Fibroblast of the conjunctiva (primary cell): ENCODE data around the gene HRC.

Experiments used
- DNase-seq: peaks from one replicate; pipeline ENCODE4 v3.0.0-alpha.2; 2010; ENCODE audit warnings: low read depth

The HRC gene

GRCh38 chr19:49160450-49161189, 5.4 kb upstream of the HRC start:
- DNase-seq = no peak

GRCh38 chr19:49157445-49158224, 2.4 kb upstream of the HRC start, which contains the start of gene TRPM4:
TSS of gene TRPM4 (plus strand) at chr19:49157792. CDS start at chr19:49157867, 75 bp downstream.
- peak; percentile 47 for DNase-seq

- DNase-seq = no peak
Measured at GRCh38 chr19:49155820-49156346, 687 bp upstream of the HRC start.

DNA sequence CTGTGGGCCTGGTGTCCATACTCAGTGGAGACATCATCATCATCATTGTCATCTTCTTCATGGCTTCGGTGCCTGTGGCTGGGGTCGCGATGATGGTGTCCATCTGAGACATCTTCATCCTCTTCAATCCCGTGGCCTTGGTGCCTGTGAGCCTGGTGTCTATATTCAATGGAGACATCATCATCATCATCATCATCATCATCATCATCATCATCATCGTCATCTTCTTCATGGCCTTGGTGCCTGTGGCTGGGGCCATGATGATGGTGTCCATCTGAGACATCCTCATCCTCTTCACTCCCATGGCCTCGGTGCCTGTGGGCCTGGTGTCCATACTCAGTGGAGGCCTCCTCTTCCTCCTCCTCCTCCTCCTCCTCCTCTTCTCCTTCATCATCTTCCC, 917 bp downstream of the HRC start:
- no peak for DNase-seq

DNA sequence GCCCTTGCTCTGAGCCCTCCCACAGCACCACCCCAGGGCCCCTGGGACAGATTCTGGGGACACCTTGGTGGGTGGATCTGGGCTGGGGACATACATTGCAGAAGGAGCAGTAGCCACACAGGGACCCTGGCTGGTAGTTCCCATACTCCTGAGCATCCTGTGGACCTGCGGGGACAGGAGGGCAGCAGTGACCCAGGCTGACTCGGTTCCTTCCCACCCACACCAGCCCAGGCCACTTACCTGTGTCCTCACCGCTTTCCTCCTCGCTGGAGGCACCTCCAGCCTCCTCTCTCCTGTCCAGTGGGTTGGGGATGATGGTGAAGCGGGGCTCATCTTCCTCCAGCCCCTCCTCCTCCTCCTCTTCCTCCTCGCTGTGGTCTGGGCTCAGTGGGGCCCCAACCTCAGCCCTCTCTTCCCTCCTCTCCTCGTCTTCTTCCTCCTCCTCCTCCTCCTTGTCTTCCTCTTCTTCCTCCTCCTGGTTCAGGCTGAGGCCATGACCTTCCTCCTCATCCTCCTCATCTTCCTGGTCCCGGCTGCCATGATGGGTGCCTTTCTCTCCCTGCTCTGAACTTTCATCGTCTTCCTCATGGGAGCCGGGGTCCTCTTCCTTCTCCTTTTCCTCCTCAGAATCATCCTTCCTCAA, 1.9 kb downstream of the HRC start:
- no peak for DNase-seq

DNA sequence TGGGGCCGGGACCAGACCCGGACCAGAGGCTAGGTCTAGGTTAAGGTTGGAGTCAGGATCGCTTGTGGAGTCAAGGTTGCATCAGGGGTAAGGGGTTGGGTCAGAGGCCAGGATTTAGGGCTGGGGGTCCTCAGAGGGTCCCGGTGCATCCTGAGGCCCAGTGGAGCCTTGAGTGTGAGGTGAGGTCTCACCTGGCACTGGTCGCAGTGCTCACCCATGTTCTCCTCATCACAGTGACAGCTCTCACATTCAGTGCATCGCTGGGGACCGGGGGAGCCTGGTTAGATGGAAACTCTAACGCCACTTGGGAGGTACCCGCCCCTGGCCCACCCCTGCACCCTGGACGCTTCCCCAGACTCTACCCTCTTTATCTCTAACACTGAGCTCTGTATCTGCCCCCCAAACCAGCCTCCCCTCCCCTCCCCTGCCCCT, 3.1 kb downstream of the HRC start:
- DNase-seq = no peak

- DNase-seq = no peak
Measured at GRCh38 chr19:49151267-49152118, 3.7 kb downstream of the HRC start.

DNA sequence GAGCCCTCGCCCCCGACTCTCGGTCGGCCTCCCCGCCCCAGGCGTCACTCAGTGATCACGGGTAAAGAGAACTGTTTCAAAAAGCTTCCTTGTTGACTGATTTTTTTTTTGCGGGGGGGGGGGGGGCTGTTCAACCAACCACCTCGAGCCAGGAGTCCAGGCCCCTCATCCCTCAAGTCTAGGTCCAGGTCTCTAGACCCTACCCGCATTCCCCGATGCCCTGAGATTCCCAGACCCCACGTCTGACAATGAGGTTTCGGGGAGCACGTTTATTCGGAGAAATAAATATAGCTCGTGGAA, 4.3 kb downstream of the HRC start:
- DNase-seq = no peak

GRCh38 chr19:49150106-49150943, 4.9 kb downstream of the HRC start:
- DNase-seq = peak; percentile 49

GRCh38 chr19:49149652-49150105, 5.5 kb downstream of the HRC start:
- DNase-seq = peak; percentile 65

DNA sequence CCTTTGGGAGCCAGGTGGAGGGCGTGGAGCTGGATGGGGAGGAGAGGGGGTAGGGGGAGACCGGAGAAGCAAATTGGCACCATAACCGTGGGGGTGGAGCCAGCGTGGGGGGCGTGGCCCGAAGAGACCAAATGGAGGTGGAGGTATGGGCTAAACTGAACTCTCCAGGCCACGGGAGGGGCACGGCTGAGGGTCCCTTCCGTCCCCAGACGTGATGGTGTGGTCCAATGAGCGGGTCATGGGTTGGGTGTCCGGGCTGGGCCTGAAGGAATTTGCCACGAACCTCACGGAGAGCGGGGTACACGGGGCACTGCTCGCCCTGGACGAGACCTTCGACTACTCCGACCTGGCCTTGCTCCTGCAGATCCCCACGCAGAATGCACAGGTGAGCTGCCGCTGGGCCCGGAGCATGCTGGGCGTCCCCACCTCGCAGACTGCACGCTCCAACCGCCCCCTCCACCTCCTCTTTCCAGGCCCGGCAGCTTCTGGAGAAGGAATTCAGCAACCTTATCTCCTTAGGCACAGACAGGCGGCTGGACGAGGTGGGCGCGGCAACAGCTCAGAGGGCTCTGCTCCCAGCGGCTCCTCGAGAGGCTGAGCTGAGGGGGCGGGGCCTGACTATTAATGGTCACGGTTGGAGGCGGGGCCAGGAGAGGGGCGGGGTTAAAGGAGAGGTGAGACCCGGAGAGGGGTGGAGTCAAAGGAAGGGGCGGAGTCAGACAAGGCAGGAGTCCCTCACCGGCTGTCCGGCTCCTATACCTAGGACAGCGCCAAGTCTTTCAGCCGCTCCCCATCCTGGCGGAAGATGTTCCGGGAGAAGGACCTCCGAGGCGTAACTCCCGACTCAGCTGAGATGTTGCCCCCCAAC, 6.2 kb downstream of the HRC start:
- peak; percentile 79 for DNase-seq

- DNase-seq = no peak
Measured at GRCh38 chr19:49148044-49148682, 7.0 kb downstream of the HRC start.

GRCh38 chr19:49146408-49146770, 8.8 kb downstream of the HRC start:
- DNase-seq = peak; percentile 24

- peak; percentile 49 for DNase-seq
Measured at GRCh38 chr19:49145573-49146407, 9.4 kb downstream of the HRC start.

- peak; percentile 76 for DNase-seq
Measured at GRCh38 chr19:49142866-49143335, 12.3 kb downstream of the HRC start.

GRCh38 chr19:49141352-49141751, 13.8 kb downstream of the HRC start:
- no peak for DNase-seq

- no peak for DNase-seq
Measured at GRCh38 chr19:49140951-49141350, 14.2 kb downstream of the HRC start.

DNA sequence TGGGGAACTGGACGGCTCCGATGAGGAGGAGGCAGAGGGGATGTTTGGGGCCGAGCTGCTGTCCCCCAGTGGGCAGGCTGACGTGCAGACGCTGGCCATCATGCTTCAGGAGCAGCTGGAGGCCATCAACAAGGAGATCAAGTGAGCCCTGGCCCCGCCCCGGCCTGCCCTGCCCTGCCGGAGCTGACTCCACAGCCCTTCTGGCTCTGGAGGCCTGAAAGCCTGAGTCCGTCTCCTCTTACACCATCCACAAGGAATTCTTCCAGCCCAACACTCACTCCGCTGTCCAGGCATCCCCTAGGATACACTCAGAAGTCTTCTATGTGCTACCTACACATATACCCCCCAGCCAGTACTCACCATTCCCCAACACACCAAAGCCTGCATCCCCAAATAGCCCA, 18.4 kb downstream of the HRC start:
- DNase-seq = no peak
